Uterus (tissue), 2 donors: Measurements from ENCODE around the gene RHEB.

Experiments used
- CTCF ChIP-seq, 4 experiments: fragments of 200-600 bp in 2 of 4; fragments of 450-650 bp in 2 of 4; sonication (generic) in 2 of 4; IDR thresholded peaks; one replicate each; pipeline ENCODE4 v1.5.1; 2016 to 2019; ENCODE audit warnings: antibody characterized with exemption in 4 of 4, mild to moderate bottlenecking in 2 of 4, moderate library complexity in 1 of 4
- POLR2A ChIP-seq, 2 donors: fragments of 450-650 bp; IDR thresholded peaks; one replicate each; pipeline ENCODE4 v1.6.1; 2016; ENCODE audit warnings: antibody characterized with exemption in 2 of 2, mild to moderate bottlenecking in 1 of 2, moderate library complexity in 1 of 2

- TF ChIP-seq POLR2A (IDR thresholded peaks at IDR 0.05): no peak
- no peak for TF ChIP-seq CTCF (IDR thresholded peaks at IDR 0.05)
Observed at GRCh38 chr7:151539088-151539671, 19.5 kb upstream of the RHEB start.
